Right atrium auricular region (tissue), 2 donors: ENCODE measurements around the gene SLU7. TPM values are rescaled to one million over a fixed set of nuclear protein-coding genes. Genes with fewer than 3 reads are reported as not detected.

Experiments
- DNase-seq: peaks from one replicate; pipeline ENCODE4 v3.0.0-alpha.2; 2019; ENCODE audit warnings: low spot score
- H3K27ac ChIP-seq, 2 donors: fragments of 200-600 bp; sonication (generic); 1 replicate in 1 of 2; 2 replicates in 1 of 2; pipeline ENCODE4 v1.5.1; 2016 to 2019
- H3K27me3 ChIP-seq, 2 donors: fragments of 200-600 bp; sonication (generic); one replicate each; pipeline versions ENCODE4 v1.5.1 to v1.6.0; 2017 to 2019
- H3K36me3 ChIP-seq: fragments of 200-600 bp; sonication (generic); one replicate; pipeline ENCODE4 v1.5.1; 2016
- H3K4me1 ChIP-seq, 2 donors: fragments of 200-600 bp; sonication (generic); one replicate each; pipeline versions ENCODE4 v1.5.1 to v1.6.0; 2017 to 2019
- H3K4me3 ChIP-seq, 2 donors: fragments of 200-600 bp; sonication (generic); 1 replicate in 1 of 2; 2 replicates in 1 of 2; pipeline ENCODE4 v1.5.1; 2017 to 2019; ENCODE audit warnings: mild to moderate bottlenecking in 1 of 2, moderate library complexity in 1 of 2
- H3K9me3 ChIP-seq, 2 donors: fragments of 200-600 bp; sonication (generic); one replicate each; pipeline ENCODE4 v1.5.1; 2019
- total RNA-seq, 2 donors: library from RNA; depleted of rRNA; stranded (reverse); fragments of >200 nt; gene quantifications; one replicate each; pipeline ENCODE4 v1.1.0, GENCODE V29; 2016
- TF ChIP-seq, protein P1 (sequence below), 2 donors: fragments of 200-600 bp; sonication (generic); IDR thresholded peaks; one replicate each; pipeline ENCODE4 v1.5.1; 2019; ENCODE audit warnings: antibody characterized with exemption in 2 of 2

Gene SLU7
- total RNA-seq, 2 donors from 2014 or later: 55.0 to 55.2 TPM

DNA sequence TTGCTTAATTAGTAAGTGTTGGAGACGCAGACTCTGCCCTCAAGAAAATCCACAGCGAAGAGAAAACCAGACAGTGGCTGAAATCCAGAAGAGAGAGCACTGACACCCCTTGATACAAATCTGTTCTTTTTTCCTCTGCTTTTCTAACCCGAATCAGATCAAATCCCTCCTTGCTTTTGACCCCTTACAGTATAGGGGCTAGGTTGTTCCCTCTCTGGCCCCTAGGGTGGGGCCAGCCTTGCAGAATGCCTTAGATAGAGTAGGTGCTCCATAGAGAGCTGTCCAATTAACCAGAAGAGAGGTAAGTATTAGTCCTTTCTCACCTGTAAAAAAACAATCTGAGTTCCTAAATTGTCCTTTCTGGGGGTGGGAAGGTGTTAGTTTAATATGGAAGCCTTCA, 58.6 kb downstream of the SLU7 start:
- H3K4me3 ChIP-seq: no peak overlapping the region
- no peaks in the 10 kb centered on the region for H3K9me3 ChIP-seq
- TF ChIP-seq, protein P1, sequence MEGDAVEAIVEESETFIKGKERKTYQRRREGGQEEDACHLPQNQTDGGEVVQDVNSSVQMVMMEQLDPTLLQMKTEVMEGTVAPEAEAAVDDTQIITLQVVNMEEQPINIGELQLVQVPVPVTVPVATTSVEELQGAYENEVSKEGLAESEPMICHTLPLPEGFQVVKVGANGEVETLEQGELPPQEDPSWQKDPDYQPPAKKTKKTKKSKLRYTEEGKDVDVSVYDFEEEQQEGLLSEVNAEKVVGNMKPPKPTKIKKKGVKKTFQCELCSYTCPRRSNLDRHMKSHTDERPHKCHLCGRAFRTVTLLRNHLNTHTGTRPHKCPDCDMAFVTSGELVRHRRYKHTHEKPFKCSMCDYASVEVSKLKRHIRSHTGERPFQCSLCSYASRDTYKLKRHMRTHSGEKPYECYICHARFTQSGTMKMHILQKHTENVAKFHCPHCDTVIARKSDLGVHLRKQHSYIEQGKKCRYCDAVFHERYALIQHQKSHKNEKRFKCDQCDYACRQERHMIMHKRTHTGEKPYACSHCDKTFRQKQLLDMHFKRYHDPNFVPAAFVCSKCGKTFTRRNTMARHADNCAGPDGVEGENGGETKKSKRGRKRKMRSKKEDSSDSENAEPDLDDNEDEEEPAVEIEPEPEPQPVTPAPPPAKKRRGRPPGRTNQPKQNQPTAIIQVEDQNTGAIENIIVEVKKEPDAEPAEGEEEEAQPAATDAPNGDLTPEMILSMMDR (IDR thresholded peaks at IDR 0.05): no peak
- H3K4me1 ChIP-seq: peaks cover 0 to 69% of the 10 kb centered on the region in 2 donors
- DNase-seq: no peak
- H3K27ac ChIP-seq: peak overlapping the region; percentile 29 to 46
- H3K36me3 ChIP-seq: no peaks in the 10 kb centered on the region
- H3K27me3 ChIP-seq: no peaks in the 10 kb centered on the region

DNA sequence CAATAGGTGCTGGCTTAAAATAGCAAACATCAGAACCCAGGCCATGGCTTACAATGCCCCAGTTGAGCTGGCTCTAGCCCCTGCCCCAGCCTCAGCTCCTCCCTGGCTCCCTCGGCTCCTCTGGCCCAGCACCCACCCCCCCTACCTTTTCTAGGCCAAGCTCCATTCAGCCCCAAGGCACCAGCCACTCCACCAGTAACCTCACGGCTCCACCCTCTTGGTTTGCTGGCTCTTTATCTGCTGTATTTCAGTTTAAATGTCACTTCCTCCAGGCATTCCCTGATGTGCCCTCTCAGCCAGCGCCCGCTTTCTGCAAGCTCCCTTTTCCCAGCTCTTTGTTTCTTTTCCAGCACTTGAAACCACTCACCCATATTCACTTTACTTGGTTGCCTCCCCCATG, 59.1 kb downstream of the SLU7 start:
- TF ChIP-seq, protein P1 (IDR thresholded peaks at IDR 0.05): no peak
- Histone ChIP-seq H3K36me3 (no peaks in the 10 kb centered on the region), H3K9me3 (no peaks in the 10 kb centered on the region), H3K4me3 (no peak overlapping the region), H3K4me1 (peaks cover 0 to 69% of the 10 kb centered on the region in 2 donors), H3K27me3 (no peaks in the 10 kb centered on the region), H3K27ac (peak overlapping the region; percentile 29 to 46)
- no peak for DNase-seq

DNA sequence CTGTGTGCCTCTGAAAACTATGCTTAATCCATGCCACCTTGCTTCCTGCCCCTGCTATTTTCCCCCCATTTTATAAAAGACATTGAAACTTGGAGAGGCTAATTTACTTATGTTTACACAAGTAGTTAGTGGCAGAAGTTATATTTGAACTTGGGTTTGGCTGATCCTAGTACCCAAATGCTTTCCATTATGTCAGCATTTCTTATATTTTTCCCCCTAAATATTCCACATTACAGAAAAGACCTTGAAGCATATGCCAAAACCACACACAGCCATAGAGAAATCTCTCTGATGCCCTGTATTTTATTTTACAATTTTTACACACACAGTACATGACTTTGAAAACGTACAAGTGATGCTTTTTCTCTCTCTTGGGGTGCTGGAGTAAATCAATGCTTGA, 59.6 kb downstream of the SLU7 start:
- TF ChIP-seq, protein P1 (IDR thresholded peaks at IDR 0.05): no peak
- no peak for DNase-seq
- Histone ChIP-seq H3K4me1 (peaks cover 0 to 69% of the 10 kb centered on the region in 2 donors), H3K27me3 (no peaks in the 10 kb centered on the region), H3K9me3 (no peaks in the 10 kb centered on the region), H3K27ac (peak overlapping the region; percentile 29 to 46), H3K36me3 (no peaks in the 10 kb centered on the region), H3K4me3 (no peak overlapping the region)

DNA sequence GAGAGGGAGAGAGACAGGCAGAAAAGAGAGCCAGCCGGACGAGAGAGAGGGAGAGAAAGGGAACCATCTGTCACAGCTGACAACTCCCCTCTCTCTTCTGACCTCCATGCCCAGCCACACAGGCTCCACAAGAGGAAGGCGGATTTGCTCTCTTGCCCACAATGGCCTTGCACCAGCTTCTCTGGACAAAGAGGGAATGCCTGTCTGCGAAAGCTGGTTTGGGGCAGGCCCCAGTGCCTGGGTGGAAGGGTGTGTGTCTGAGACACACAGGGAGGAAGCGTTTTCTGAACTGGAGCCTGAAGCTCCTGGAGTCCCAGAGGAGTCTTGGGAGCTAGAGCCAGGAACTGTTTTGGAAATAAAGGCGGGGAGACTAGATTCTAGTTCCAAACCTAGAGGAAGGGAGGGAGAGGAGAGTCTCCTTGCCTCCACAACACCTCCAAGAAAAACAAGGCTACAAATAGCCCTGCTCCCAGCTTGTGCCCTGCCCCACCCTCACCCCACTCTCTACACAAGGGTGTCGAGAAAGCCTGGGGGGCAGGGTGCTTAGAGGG, 60.9 kb downstream of the SLU7 start:
- H3K27me3 ChIP-seq: no peaks in the 10 kb centered on the region
- no peaks in the 10 kb centered on the region for H3K9me3 ChIP-seq
- H3K4me1 ChIP-seq: peaks cover 0 to 57% of the 10 kb centered on the region in 2 donors
- H3K4me3 ChIP-seq: no peak overlapping the region
- TF ChIP-seq, protein P1 (IDR thresholded peaks at IDR 0.05): no peak
- peak overlapping the region; percentile 51 to 73 for H3K27ac ChIP-seq
- no peaks in the 10 kb centered on the region for H3K36me3 ChIP-seq
- DNase-seq: no peak

DNA sequence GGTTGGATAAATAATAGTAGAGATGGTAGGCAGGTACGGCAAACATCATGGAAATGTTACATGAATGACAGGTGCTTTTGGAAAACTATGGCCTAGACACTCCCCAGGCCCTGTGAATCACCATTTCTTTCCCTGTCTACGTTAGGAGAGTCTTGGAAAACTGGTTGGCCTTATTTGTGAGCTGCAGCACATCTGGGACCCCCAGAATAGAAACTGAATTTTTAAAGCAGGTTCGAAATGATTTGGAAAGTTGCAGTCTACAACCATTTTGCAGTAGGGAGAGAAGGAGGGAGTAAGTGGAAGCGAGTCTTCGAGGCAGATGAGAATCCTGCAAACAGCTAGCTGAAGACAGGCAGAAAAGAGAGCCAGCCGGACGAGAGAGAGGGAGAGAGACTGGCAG, 61.5 kb downstream of the SLU7 start:
- no peak for DNase-seq
- TF ChIP-seq, protein P1 (IDR thresholded peaks at IDR 0.05): no peak
- peaks cover 0 to 51% of the 10 kb centered on the region in 2 donors for H3K4me1 ChIP-seq
- peak overlapping the region; percentile 51 to 73 for H3K27ac ChIP-seq
- H3K9me3 ChIP-seq: no peaks in the 10 kb centered on the region
- no peaks in the 10 kb centered on the region for H3K36me3 ChIP-seq
- H3K4me3 ChIP-seq: no peak overlapping the region
- no peaks in the 10 kb centered on the region for H3K27me3 ChIP-seq
